B cell (primary cell): ENCODE measurements around the gene GPR89B. TPM values are rescaled to one million over a fixed set of nuclear protein-coding genes. Genes with fewer than 3 reads are reported as not detected.
A peak's percentile ranks its signal among the peaks of the same experiment; 100 is the strongest.
"Not testable (repeated sequence)": the region's sequence is repeated elsewhere in the genome, so short reads cannot be mapped to it uniquely, and the experiment has no call there.

ENCODE experiments used
- ATAC-seq: fragments of 200-7000 bp; cut with Tn5 transposase; one replicate; pipeline ENCODE4 v1.10.0; 2021; ENCODE audit warnings: low read depth, mild to moderate bottlenecking, moderate number of reproducible peaks, moderate library complexity
- CTCF ChIA-PET: fragments of 350-600 bp; sonication (Branson Sonifier 250); formaldehyde crosslinking; loops from one replicate; lab custom pipeline; 2021; ENCODE audit warnings: antibody characterized with exemption, inconsistent platforms; lab: Charles Lee
- POLR2A ChIA-PET: fragments of 350-600 bp; sonication (Branson Sonifier 250); formaldehyde crosslinking; loops from one replicate; lab custom pipeline; 2021; ENCODE audit warnings: antibody characterized with exemption; lab: Charles Lee
- DNase-seq: peaks from one replicate; pipeline ENCODE4 v3.0.0; 2013
- H2AFZ ChIP-seq: 2 replicates; pipeline ENCODE4 v1.6.1; 2012; ENCODE audit warnings: mild to moderate bottlenecking, low read depth, low read length; ENCODE audit not compliant: insufficient read depth, poor library complexity, severe bottlenecking
- H3K27ac ChIP-seq, 2 donors: 1 replicate in 1 of 2; 2 replicates in 1 of 2; pipeline ENCODE4 v1.5.1; 2012 to 2013; ENCODE audit warnings: low read length in 2 of 2, mild to moderate bottlenecking in 2 of 2, moderate library complexity in 1 of 2
- H3K27me3 ChIP-seq, 4 experiments: fragments of 200-600 bp in 1 of 4; sonication (generic) in 1 of 4; replicated peaks in 1 of 4; 1 replicate in 2 of 4; 2 replicates in 2 of 4; pipeline versions ENCODE4 v1.6.1 to v1.7.0; 2013 to 2016; ENCODE audit warnings: low read length in 3 of 4, mild to moderate bottlenecking in 2 of 4, mixed read lengths in 1 of 4, moderate library complexity in 1 of 4; ENCODE audit not compliant: insufficient read depth in 4 of 4, control insufficient read depth in 3 of 4; ENCODE audit errors: control extremely low read depth in 1 of 4
- H3K36me3 ChIP-seq, 2 experiments: replicated peaks in 1 of 2; 1 replicate in 1 of 2; 2 replicates in 1 of 2; pipeline versions ENCODE4 v1.6.1 to v1.7.1; 2013; ENCODE audit warnings: low read length in 1 of 2; ENCODE audit not compliant: insufficient read depth in 2 of 2, control insufficient read depth in 1 of 2; ENCODE audit errors: control extremely low read depth in 1 of 2, extremely low read depth in 1 of 2
- H3K4me1 ChIP-seq, 2 donors: fragments of 200-600 bp in 1 of 2; sonication (generic) in 1 of 2; 1 replicate in 1 of 2; 2 replicates in 1 of 2; pipeline versions ENCODE4 v1.5.1 to v1.6.1; 2013 to 2017; ENCODE audit warnings: low read length in 2 of 2; ENCODE audit not compliant: control insufficient read depth in 2 of 2, insufficient read depth in 2 of 2
- H3K4me2 ChIP-seq: replicated peaks from 2 replicates; pipeline ENCODE3; 2012; ENCODE audit warnings: mild to moderate bottlenecking, low read depth, low read length; ENCODE audit not compliant: poor library complexity, severe bottlenecking
- H3K4me3 ChIP-seq, 5 experiments: fragments of 200-600 bp in 1 of 5; sonication (generic) in 1 of 5; 1 replicate in 3 of 5; 2 replicates in 2 of 5; pipeline versions ENCODE4 v1.5.1 to v1.7.0; 2011 to 2016; ENCODE audit warnings: low read length in 4 of 5, mild to moderate bottlenecking in 4 of 5, low read depth in 2 of 5, control low read depth in 1 of 5, moderate library complexity in 1 of 5; ENCODE audit not compliant: insufficient read depth in 1 of 5; ENCODE audit errors: control extremely low read depth in 1 of 5, extremely low read depth in 1 of 5
- H3K79me2 ChIP-seq: fragments of 200-600 bp; sonication (generic); one replicate; pipeline ENCODE4 v1.6.0; 2016; ENCODE audit warnings: low read length; ENCODE audit not compliant: control insufficient read depth, insufficient read depth
- H3K9ac ChIP-seq: fragments of 200-600 bp; sonication (generic); 2 replicates; pipeline ENCODE4 v1.6.1; 2017; ENCODE audit warnings: mild to moderate bottlenecking, low read length, moderate library complexity
- H3K9me3 ChIP-seq, 3 donors: one replicate each; pipeline versions ENCODE4 v1.6.1 to v1.7.1; 2013; ENCODE audit warnings: low read length in 2 of 3; ENCODE audit not compliant: control insufficient read depth in 2 of 3, insufficient read depth in 1 of 3; ENCODE audit errors: control extremely low read depth in 1 of 3
- H4K20me1 ChIP-seq: 2 replicates; pipeline ENCODE4 v1.6.0; 2012; ENCODE audit warnings: mild to moderate bottlenecking, low read length; ENCODE audit not compliant: insufficient read depth, control insufficient read depth, poor library complexity, severe bottlenecking
- H3K27ac Mint-ChIP-seq: one replicate; pipeline ENCODE4 v1.8.0; 2021; ENCODE audit warnings: mixed read lengths
- H3K27me3 Mint-ChIP-seq: one replicate; pipeline ENCODE4 v1.8.0; 2021; ENCODE audit warnings: mixed read lengths
- H3K4me1 Mint-ChIP-seq: one replicate; pipeline ENCODE4 v1.8.0; 2021; ENCODE audit warnings: mixed read lengths
- H3K4me3 Mint-ChIP-seq: one replicate; pipeline ENCODE4 v1.8.0; 2021; ENCODE audit warnings: mixed read lengths
- H3K9me3 Mint-ChIP-seq: one replicate; pipeline ENCODE4 v1.8.0; 2022; ENCODE audit warnings: mixed read lengths; ENCODE audit not compliant: insufficient read depth
- CTCF ChIP-seq: fragments of 200-600 bp; IDR thresholded peaks from one replicate; pipeline ENCODE4 v1.8.0; 2022; ENCODE audit warnings: antibody characterized with exemption, mild to moderate bottlenecking
- EZH2 ChIP-seq: IDR thresholded peaks from 2 replicates; pipeline ENCODE4 v1.6.1; 2012; ENCODE audit warnings: borderline replicate concordance, low read depth, mild to moderate bottlenecking, moderate library complexity, low read length; ENCODE audit not compliant: insufficient read depth, poor library complexity, severe bottlenecking
- WGBS: methylation state at CpG from one replicate; pipeline ENCODE4 v1.1.5; 2013; ENCODE audit warnings: missing lambda C conversion rate; ENCODE audit not compliant: insufficient coverage; 5-methylcytosine and 5-hydroxymethylcytosine counted together
- intact Hi-C: fragments of 100-400 bp; cut with micrococcal nuclease; formaldehyde crosslinking; loops from one replicate; pipeline ENCODE4 v1.10.0; 2022
- polyA minus RNA-seq: library from RNA; depleted of rRNA, polyadenylated mRNA; stranded (reverse); fragments of >200 nt; gene quantifications from 2 replicates; pipeline ENCODE4 v1.2.3, GENCODE V29; 2012
- polyA plus RNA-seq: library from polyadenylated mRNA; depleted of rRNA; stranded (reverse); fragments of >200 nt; gene quantifications from 2 replicates; pipeline ENCODE4 v1.2.3, GENCODE V29; 2012
- total RNA-seq, 2 donors: library from RNA; stranded (reverse); fragments of 120-200 nt in 1 of 2; gene quantifications; 1 replicate in 1 of 2; 2 replicates in 1 of 2; pipeline versions ENCODE4 v1.2.3 to v1.2.4, GENCODE V29; 2013 to 2022

Gene GPR89B
- 20.5 and 22.8 TPM in 2 replicates for total RNA-seq
- total RNA-seq (2013) = 25.7 TPM
- 20.8 and 22.3 TPM in 2 replicates for polyA plus RNA-seq
- polyA minus RNA-seq = 8.5 and 10.3 TPM in 2 replicates

GRCh38 chr1:147928236-147929132, at the start of gene GPR89B:
GPR89B (plus strand) TSS chr1:147928420; CDS start chr1:147928537, 117 bp downstream.
- H3K4me1 ChIP-seq, H4K20me1 ChIP-seq, CTCF ChIA-PET, H3K9me3 ChIP-seq, H3K27me3 Mint-ChIP-seq, intact Hi-C loops, H3K9me3 Mint-ChIP-seq, H3K79me2 ChIP-seq, H3K27me3 ChIP-seq, POLR2A ChIA-PET, H3K36me3 ChIP-seq: not testable (repeated sequence)
- peak within 1 kb of the TSS; percentile 33 to 67 for H3K27ac ChIP-seq
- peak within 1 kb of the TSS in 4 of 5 experiments; percentile 72 to 80 (median 75) for H3K4me3 ChIP-seq
- under 1% methylated on average over 35 of the region's 72 CpGs for WGBS
- peak within 1 kb of the TSS; percentile 46 for H3K4me2 ChIP-seq
- H2AFZ ChIP-seq = peak within 1 kb of the TSS; percentile 74
- H3K27ac Mint-ChIP-seq = peak within 1 kb of the TSS; percentile 84
- DNase-seq (peak; percentile 92), ATAC-seq (peak; percentile 99)
- peak within 1 kb of the TSS; percentile 86 for H3K4me3 Mint-ChIP-seq
- H3K9ac ChIP-seq = peak within 1 kb of the TSS; percentile 76
- peaks cover 17% of the 10 kb centered on the region for H3K4me1 Mint-ChIP-seq

- no peak for TF ChIP-seq EZH2
- no peak for TF ChIP-seq CTCF
- Histone ChIP-seq H3K27me3 (peaks cover 0 to 14% (median 1%) of the 10 kb centered on the region in 4 experiments), H3K79me2 (no peaks in the 10 kb centered on the region), H3K4me1 (no peaks in the 10 kb centered on the region), H3K27ac (no peak overlapping the region), H4K20me1 (no peaks in the 10 kb centered on the region), H2AFZ (no peak overlapping the region), H3K9me3 (peaks cover 2 to 4% (median 2%) of the 10 kb centered on the region in 3 donors), H3K9ac (no peak overlapping the region), H3K4me3 (no peak overlapping the region), H3K4me2 (no peak overlapping the region), H3K36me3 (no peaks in the 10 kb centered on the region)
- Mint-ChIP-seq H3K4me1 (no peaks in the 10 kb centered on the region), H3K27me3 (peaks cover 48% of the 10 kb centered on the region), H3K4me3 (no peak overlapping the region), H3K27ac (no peak overlapping the region), H3K9me3 (peaks cover 3% of the 10 kb centered on the region)
- POLR2A ChIA-PET = no interaction called here
- DNase-seq = no peak
- CTCF ChIA-PET = no interaction called here
- no peak for ATAC-seq
- intact Hi-C loops = no loop called here
Observed at GRCh38 chr1:147879911-147880310, 48.3 kb upstream of the GPR89B start.
